H9 (cell line): ENCODE results near the gene RMND5B. TPM values are rescaled to one million over a fixed set of nuclear protein-coding genes. Genes with fewer than 3 reads are reported as not detected.
A peak's percentile ranks its signal among the peaks of the same experiment; 100 is the strongest.

Source experiments
- DNase-seq: peaks from one replicate; pipeline ENCODE4 v3.0.0-alpha.2; 2017
- H2AFZ ChIP-seq: one replicate; pipeline ENCODE4 v1.6.1; 2013; ENCODE audit warnings: mild to moderate bottlenecking, low read length, control low read depth, moderate library complexity
- H2AK5ac ChIP-seq: 2 replicates; pipeline ENCODE4 v1.6.1; 2013; ENCODE audit warnings: low read length, control low read depth, mixed read lengths; ENCODE audit not compliant: insufficient read length
- H2BK120ac ChIP-seq: one replicate; pipeline ENCODE4 v1.6.1; 2013; ENCODE audit warnings: low read depth, mild to moderate bottlenecking, low read length, control low read depth, inconsistent platforms; ENCODE audit not compliant: poor library complexity, severe bottlenecking
- H2BK12ac ChIP-seq: 2 replicates; pipeline ENCODE4 v1.6.1; 2013; ENCODE audit warnings: low read length, control low read depth, mixed read lengths, low read depth; ENCODE audit not compliant: insufficient read length
- H2BK15ac ChIP-seq: 2 replicates; pipeline ENCODE4 v1.6.1; 2013; ENCODE audit warnings: low read depth, low read length, control low read depth
- H2BK20ac ChIP-seq: one replicate; pipeline ENCODE4 v1.6.1; 2013; ENCODE audit warnings: low read depth, mild to moderate bottlenecking, low read length, control low read depth, inconsistent platforms; ENCODE audit not compliant: poor library complexity, severe bottlenecking
- H2BK5ac ChIP-seq: 2 replicates; pipeline ENCODE4 v1.6.1; 2013; ENCODE audit warnings: low read length, control low read depth, mixed read lengths; ENCODE audit not compliant: insufficient read length
- H3K14ac ChIP-seq: 2 replicates; pipeline ENCODE4 v1.6.1; 2013; ENCODE audit warnings: low read length, control low read depth; ENCODE audit not compliant: insufficient read depth
- H3K18ac ChIP-seq: 2 replicates; pipeline ENCODE4 v1.6.1; 2013; ENCODE audit warnings: low read depth, mild to moderate bottlenecking, mixed read lengths, low read length, control low read depth; ENCODE audit not compliant: insufficient read length
- H3K23ac ChIP-seq: 2 replicates; pipeline ENCODE4 v1.6.1; 2013; ENCODE audit warnings: low read length, control low read depth, mixed read lengths, low read depth; ENCODE audit not compliant: insufficient read length
- H3K23me2 ChIP-seq: 2 replicates; pipeline ENCODE4 v1.6.1; 2013; ENCODE audit warnings: low read depth, mild to moderate bottlenecking, mixed read lengths, low read length, control low read depth; ENCODE audit not compliant: insufficient read length, poor library complexity, severe bottlenecking
- H3K27ac ChIP-seq: 2 replicates; pipeline ENCODE4 v1.5.1; 2013; ENCODE audit warnings: low read length, control low read depth, mixed read lengths, low read depth; ENCODE audit not compliant: insufficient read length
- H3K27me3 ChIP-seq: 2 replicates; pipeline ENCODE4 v1.6.1; 2013; ENCODE audit warnings: low read length, control low read depth, inconsistent platforms; ENCODE audit not compliant: insufficient read depth
- H3K4ac ChIP-seq: 2 replicates; pipeline ENCODE4 v1.6.1; 2013; ENCODE audit warnings: low read depth, mild to moderate bottlenecking, control low read depth, inconsistent platforms, low read length, moderate library complexity
- H3K4me1 ChIP-seq: 2 replicates; pipeline ENCODE4 v1.6.1; 2013; ENCODE audit warnings: low read length, control low read depth, inconsistent platforms; ENCODE audit not compliant: insufficient read depth
- H3K4me2 ChIP-seq: 2 replicates; pipeline ENCODE4 v1.6.1; 2013; ENCODE audit warnings: low read length, control low read depth, mixed read lengths; ENCODE audit not compliant: insufficient read length, insufficient read depth
- H3K56ac ChIP-seq: 2 replicates; pipeline ENCODE4 v1.6.1; 2013; ENCODE audit warnings: low read depth, mild to moderate bottlenecking, mixed read lengths, low read length, control low read depth; ENCODE audit not compliant: insufficient read length
- H3K79me1 ChIP-seq: 2 replicates; pipeline ENCODE4 v1.6.1; 2013; ENCODE audit warnings: low read depth, mild to moderate bottlenecking, moderate library complexity, low read length, control low read depth, inconsistent platforms; ENCODE audit not compliant: insufficient read depth, poor library complexity, severe bottlenecking
- H3K79me2 ChIP-seq: 2 replicates; pipeline ENCODE4 v1.6.1; 2013; ENCODE audit warnings: low read length, control low read depth, inconsistent platforms; ENCODE audit not compliant: insufficient read depth
- H3K9ac ChIP-seq: 2 replicates; pipeline ENCODE4 v1.6.1; 2013; ENCODE audit warnings: low read length, control low read depth, mixed read lengths; ENCODE audit not compliant: insufficient read length; ENCODE audit errors: extremely low read depth
- H3K9me3 ChIP-seq: one replicate; pipeline ENCODE4 v1.6.1; 2013; ENCODE audit warnings: low read depth, low read length, inconsistent platforms; ENCODE audit not compliant: control insufficient read depth
- H3T11ph ChIP-seq: one replicate; pipeline ENCODE4 v1.6.1; 2013; ENCODE audit warnings: mild to moderate bottlenecking, low read length, control low read depth, inconsistent platforms
- H4K20me1 ChIP-seq: one replicate; pipeline ENCODE4 v1.6.1; 2013; ENCODE audit not compliant: control insufficient read depth, insufficient read length, insufficient read depth
- H4K5ac ChIP-seq: 2 replicates; pipeline ENCODE4 v1.6.1; 2013; ENCODE audit warnings: low read depth, mild to moderate bottlenecking, mixed read lengths, low read length, control low read depth; ENCODE audit not compliant: insufficient read length
- H4K8ac ChIP-seq: replicated peaks from 2 replicates; pipeline ENCODE4 v1.6.1; 2013; ENCODE audit warnings: low read length, control low read depth, mixed read lengths, low read depth; ENCODE audit not compliant: insufficient read length
- H4K91ac ChIP-seq: 2 replicates; pipeline ENCODE4 v1.6.1; 2013; ENCODE audit warnings: low read depth, mild to moderate bottlenecking, moderate library complexity, mixed read lengths, low read length, control low read depth; ENCODE audit not compliant: insufficient read length
- H3K27ac Mint-ChIP-seq, 3 experiments: 2 replicates in 2 of 3; 3 replicates in 1 of 3; pipeline ENCODE4 v1.8.0; 2020 to 2021; ENCODE audit warnings: mixed read lengths in 3 of 3, mild to moderate bottlenecking in 1 of 3, moderate library complexity in 1 of 3
- H3K27me3 Mint-ChIP-seq: 2 replicates; pipeline ENCODE4 v1.8.0; 2021; ENCODE audit warnings: low read depth, mild to moderate bottlenecking, moderate library complexity, mixed read lengths
- H3K36me3 Mint-ChIP-seq, 3 experiments: 2 replicates in 2 of 3; 3 replicates in 1 of 3; pipeline ENCODE4 v1.8.0; 2020 to 2021; ENCODE audit warnings: low read depth in 3 of 3, mixed read lengths in 3 of 3; ENCODE audit not compliant: insufficient read depth in 1 of 3
- H3K4me1 Mint-ChIP-seq, 2 experiments: 2 replicates each; pipeline ENCODE4 v1.8.0; 2020; ENCODE audit warnings: mixed read lengths in 2 of 2
- H3K4me3 Mint-ChIP-seq, 2 experiments: 2 replicates in 1 of 2; 3 replicates in 1 of 2; pipeline ENCODE4 v1.8.0; 2020 to 2021; ENCODE audit warnings: mild to moderate bottlenecking in 2 of 2, mixed read lengths in 2 of 2, moderate library complexity in 1 of 2
- H3K9me3 Mint-ChIP-seq, 2 experiments: 2 replicates in 1 of 2; 3 replicates in 1 of 2; pipeline ENCODE4 v1.8.0; 2020; ENCODE audit warnings: mild to moderate bottlenecking in 2 of 2, mixed read lengths in 2 of 2, moderate library complexity in 1 of 2
- WGBS: extraction: QIAGEN DNeasy Blood & Tissue Kit; methylation state at CpG from one replicate; pipeline ENCODE4 v1.1.7; 2013; ENCODE audit warnings: missing lambda C conversion rate, low lambda C conversion rate, mixed read lengths; ENCODE audit not compliant: insufficient read length; ENCODE audit errors: extremely low coverage; 5-methylcytosine and 5-hydroxymethylcytosine counted together
- total RNA-seq: library from RNA; stranded (reverse); gene quantifications from 2 replicates; pipeline ENCODE4 v1.2.1, GENCODE V29; 2021
- TF ChIP-seq, protein P1 (sequence below): fragments of 200-600 bp; sonication (generic); conservative IDR thresholded peaks from 3 replicates; pipeline ENCODE4 v1.8.0; 2021; ENCODE audit warnings: antibody characterized with exemption, mild to moderate bottlenecking

RMND5B gene
- total RNA-seq, 1 experiment from 2014 or later: 86.4 TPM

DNA sequence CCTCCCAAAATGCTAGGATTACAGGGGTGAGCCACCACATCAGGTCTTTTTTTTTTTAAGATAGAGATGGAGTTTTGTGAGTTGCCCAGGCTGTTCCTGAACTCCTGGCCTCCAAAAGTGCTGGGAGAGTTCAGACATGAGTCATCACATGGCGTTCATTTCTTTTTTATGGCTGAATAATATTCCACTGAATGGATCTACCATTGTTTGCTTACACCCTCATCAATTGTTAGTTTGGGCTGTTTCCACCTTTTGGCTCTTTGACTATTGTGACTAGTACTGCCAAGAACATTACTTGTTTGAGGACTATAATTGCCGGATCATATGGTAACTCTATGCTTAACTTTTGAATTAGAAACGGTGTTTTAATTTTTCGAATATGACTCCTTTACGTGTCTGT is 18.3 kb upstream of the RMND5B start:
- Mint-ChIP-seq H3K4me1 (peaks cover 31 to 40% of the 10 kb centered on the region in 2 experiments), H3K9me3 (peaks cover 5 to 7% of the 10 kb centered on the region in 2 experiments; a peak in 4 of 5 replicates), H3K4me3 (peak overlapping the region; percentile 70 to 89), H3K27me3 (peaks cover 9% of the 10 kb centered on the region), H3K27ac (0 out of 7 replicates have a peak overlapping the region, but pooled peaks of 1 of the 3 experiments have one; percentile 87), H3K36me3 (peaks cover 4 to 15% (median 5%) of the 10 kb centered on the region in 3 experiments)
- no peaks in the 10 kb centered on the region for H4K20me1 ChIP-seq
- no peak overlapping the region for H2BK5ac ChIP-seq
- no CpG with 5 or more reads among the region's 5 CpGs for WGBS
- no peak overlapping the region for H4K91ac ChIP-seq
- H3K9ac ChIP-seq: no peak overlapping the region
- no peak overlapping the region for H3K27ac ChIP-seq
- peaks cover 10% of the 10 kb centered on the region; the same call in 1 of the 2 replicates for H3K4me1 ChIP-seq
- no peak overlapping the region for H3K18ac ChIP-seq
- no peak overlapping the region for H2BK120ac ChIP-seq
- H3K79me2 ChIP-seq: peaks cover 24% of the 10 kb centered on the region; the same call in 1 of the 2 replicates
- no peaks in the 10 kb centered on the region for H3K79me1 ChIP-seq
- no peak overlapping the region for H4K8ac ChIP-seq
- no peak overlapping the region for H3K56ac ChIP-seq
- DNase-seq: no peak
- no peaks in the 10 kb centered on the region for H3K9me3 ChIP-seq
- no peaks in the 10 kb centered on the region for H3K27me3 ChIP-seq
- no peak overlapping the region for H4K5ac ChIP-seq
- H2AFZ ChIP-seq: no peak overlapping the region
- H2AK5ac ChIP-seq: no peak overlapping the region
- no peak overlapping the region for H3K14ac ChIP-seq
- H3T11ph ChIP-seq: no peak overlapping the region
- no peak overlapping the region for H2BK15ac ChIP-seq
- no peak overlapping the region for H3K4ac ChIP-seq
- H2BK20ac ChIP-seq: no peak overlapping the region
- H3K4me2 ChIP-seq: peak overlapping the region; percentile 34
- H3K23ac ChIP-seq: no peak overlapping the region
- H3K23me2 ChIP-seq: peaks cover 14% of the 10 kb centered on the region
- TF ChIP-seq, protein P1, sequence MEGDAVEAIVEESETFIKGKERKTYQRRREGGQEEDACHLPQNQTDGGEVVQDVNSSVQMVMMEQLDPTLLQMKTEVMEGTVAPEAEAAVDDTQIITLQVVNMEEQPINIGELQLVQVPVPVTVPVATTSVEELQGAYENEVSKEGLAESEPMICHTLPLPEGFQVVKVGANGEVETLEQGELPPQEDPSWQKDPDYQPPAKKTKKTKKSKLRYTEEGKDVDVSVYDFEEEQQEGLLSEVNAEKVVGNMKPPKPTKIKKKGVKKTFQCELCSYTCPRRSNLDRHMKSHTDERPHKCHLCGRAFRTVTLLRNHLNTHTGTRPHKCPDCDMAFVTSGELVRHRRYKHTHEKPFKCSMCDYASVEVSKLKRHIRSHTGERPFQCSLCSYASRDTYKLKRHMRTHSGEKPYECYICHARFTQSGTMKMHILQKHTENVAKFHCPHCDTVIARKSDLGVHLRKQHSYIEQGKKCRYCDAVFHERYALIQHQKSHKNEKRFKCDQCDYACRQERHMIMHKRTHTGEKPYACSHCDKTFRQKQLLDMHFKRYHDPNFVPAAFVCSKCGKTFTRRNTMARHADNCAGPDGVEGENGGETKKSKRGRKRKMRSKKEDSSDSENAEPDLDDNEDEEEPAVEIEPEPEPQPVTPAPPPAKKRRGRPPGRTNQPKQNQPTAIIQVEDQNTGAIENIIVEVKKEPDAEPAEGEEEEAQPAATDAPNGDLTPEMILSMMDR: no peak
- no peak overlapping the region for H2BK12ac ChIP-seq
